Glomerular visceral epithelial cell (primary cell): ENCODE measurements around the gene HIVEP2.

Source experiments
- DNase-seq: peaks from one replicate; pipeline ENCODE4 v3.0.0-alpha.2; 2016; ENCODE audit errors: extremely low spot score

Gene HIVEP2

GRCh38 chr6:142925575-142926110, 19.3 kb downstream of the HIVEP2 start:
- no peak for DNase-seq

GRCh38 chr6:142918339-142919042, 26.5 kb downstream of the HIVEP2 start:
- DNase-seq = no peak

GRCh38 chr6:142916881-142917280, 28.1 kb downstream of the HIVEP2 start:
- DNase-seq = no peak

GRCh38 chr6:142914937-142915697, 29.9 kb downstream of the HIVEP2 start:
- no peak for DNase-seq

GRCh38 chr6:142914369-142914768, 30.6 kb downstream of the HIVEP2 start:
- no peak for DNase-seq

DNA sequence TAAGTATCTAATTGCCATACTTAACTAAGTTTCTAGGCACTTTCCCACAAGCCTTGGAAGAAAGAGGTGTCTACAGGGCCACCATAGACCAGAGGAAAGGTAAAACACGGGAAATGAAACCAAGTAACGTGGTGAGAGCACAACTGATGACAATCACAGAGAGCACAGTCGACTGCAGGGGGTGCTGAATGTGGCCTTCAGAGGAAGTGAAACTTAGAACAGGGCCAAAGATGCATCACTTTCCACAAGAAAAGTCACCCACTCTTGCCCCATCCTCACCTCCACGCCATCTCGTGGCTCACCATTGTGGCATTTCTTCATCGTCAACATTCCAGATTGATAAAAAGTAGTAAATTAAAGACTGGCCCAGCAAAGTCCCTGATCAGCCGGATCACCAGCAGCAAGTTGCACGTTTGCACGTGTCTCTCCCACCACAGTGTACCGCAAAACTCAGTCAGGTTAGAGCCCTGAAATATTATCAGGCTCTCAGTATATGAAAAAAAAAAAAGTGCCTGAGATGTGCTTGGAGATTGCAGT, 31.4 kb downstream of the HIVEP2 start:
- DNase-seq = no peak

DNA sequence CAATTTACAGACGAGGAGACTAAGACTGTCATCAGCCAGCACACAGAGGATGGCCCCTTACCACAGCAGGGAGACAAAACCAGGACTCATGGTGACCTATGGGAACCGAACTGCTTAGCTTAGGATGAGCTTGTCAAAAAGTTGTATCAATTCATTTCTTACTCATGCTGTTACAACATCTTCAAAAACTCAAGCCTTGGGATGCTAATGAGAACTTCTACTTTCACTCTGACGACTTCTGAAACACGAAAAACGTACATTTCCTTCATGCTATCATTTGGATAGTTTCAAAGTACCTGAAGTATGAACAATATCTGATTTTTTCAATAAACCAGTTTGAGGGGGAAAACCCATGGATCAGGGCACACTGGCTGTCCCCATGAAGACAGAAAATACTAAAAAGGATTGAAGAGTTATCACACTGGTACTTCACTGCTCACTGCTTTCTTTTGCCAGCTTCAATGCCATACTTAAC, 31.9 kb downstream of the HIVEP2 start:
- DNase-seq = no peak

DNA sequence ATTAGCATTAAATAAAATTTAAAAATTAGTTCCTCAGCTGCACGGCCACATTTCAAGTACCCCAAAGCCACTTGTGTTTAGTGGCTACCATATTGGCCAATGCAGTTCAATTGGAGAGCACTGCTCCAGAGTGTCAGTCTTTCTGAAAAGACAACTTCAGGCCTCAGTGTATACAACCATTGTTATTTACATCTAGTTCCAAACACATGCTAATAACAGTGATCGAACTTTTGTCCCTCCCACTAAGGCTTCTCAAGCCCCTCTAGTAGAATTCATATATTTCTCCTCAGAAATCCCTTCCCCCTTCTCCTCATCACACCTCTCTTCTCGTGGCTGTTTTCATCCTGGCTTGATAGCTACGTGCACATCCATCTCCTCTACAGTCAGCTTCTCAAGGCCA, 32.9 kb downstream of the HIVEP2 start:
- DNase-seq = no peak

GRCh38 chr6:142911430-142911829, 33.5 kb downstream of the HIVEP2 start:
- no peak for DNase-seq

DNA sequence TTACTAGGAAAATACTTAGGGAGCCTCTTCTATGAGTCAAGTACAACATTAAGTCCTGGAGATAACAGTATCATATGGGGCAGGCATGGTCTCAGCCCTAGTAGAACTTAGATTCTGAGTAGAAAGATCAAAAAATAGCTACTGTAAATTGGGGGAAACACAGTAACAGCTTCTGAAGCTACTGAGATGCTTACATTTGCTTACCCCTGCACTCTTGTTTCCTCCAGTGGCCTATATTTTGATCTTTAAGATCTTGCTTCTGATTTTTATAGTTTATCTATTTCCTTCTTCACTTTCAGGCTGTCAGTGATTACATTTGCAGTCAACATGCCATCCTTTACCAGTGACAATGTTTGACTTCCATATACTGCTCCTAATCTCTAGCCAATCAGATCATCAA, 35.3 kb downstream of the HIVEP2 start:
- DNase-seq = no peak

GRCh38 chr6:142908235-142908634, 36.7 kb downstream of the HIVEP2 start:
- DNase-seq = no peak

DNA sequence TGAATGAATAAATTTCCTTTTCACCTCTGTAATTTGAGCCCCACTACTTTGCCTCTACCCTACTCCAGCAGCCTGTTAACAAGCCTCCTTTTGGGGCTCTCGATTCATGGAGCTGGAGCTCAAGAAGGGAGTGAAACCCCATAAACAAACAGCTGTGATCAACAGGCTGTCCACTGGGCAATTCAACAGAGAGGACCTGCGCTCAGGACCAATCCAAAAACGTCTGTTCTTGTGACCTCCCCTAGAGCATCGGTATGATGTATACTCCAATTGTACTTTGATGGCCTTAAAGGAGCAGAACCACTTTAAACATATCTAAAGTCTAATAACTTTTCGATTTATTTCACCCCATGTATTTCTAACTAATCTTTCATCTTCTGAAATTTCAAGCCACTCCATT, 37.4 kb downstream of the HIVEP2 start:
- no peak for DNase-seq

DNA sequence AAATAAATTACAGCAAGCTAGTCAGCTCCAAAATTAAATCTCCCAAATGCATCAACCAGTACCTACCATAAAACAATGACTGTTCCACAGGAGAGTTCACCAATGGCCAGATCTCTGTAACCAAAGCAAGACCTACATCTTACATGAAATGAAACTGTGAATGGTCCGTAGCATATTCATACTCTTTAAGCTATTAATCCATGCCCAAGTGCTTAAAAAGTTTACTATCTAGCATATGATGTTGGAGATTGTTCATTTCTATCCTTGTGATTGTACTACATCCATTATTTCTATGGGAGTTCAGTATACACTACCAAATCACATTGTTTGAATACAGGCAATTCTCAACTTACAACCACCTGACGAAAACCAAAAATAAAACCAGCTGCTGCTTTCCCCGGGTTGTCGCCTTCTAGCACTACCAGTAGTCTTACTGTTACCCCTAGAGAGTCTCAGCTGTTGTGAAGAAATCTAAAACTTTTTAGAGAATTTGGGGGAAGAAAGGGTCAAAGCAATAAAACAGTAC, 38.0 kb downstream of the HIVEP2 start:
- no peak for DNase-seq

- DNase-seq = peak; percentile 25
These were observed 41.2 kb downstream of the HIVEP2 start for GRCh38 chr6:142903812-142904211.

- DNase-seq = peak; percentile 97
These were observed 42.3 kb downstream of the HIVEP2 start for GRCh38 chr6:142902636-142903053.

DNA sequence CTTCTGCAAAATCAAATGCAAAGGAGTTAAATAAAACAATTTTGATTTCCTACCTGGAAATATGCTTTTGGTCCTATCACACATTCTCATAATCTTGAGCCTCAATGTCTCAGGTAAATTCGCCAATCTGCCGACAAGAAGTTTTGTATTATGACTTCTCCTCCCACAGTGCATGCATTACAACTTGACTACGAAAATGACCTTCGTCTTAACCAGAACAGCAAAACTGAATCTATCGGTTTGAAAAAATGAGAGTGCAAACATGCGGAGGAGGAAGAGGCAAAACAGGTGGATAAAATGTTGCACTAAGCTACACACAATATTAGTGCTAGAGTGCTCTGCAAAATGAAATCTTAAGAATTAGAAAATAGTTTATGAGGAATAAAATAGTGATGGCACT, 43.4 kb downstream of the HIVEP2 start:
- no peak for DNase-seq

DNA sequence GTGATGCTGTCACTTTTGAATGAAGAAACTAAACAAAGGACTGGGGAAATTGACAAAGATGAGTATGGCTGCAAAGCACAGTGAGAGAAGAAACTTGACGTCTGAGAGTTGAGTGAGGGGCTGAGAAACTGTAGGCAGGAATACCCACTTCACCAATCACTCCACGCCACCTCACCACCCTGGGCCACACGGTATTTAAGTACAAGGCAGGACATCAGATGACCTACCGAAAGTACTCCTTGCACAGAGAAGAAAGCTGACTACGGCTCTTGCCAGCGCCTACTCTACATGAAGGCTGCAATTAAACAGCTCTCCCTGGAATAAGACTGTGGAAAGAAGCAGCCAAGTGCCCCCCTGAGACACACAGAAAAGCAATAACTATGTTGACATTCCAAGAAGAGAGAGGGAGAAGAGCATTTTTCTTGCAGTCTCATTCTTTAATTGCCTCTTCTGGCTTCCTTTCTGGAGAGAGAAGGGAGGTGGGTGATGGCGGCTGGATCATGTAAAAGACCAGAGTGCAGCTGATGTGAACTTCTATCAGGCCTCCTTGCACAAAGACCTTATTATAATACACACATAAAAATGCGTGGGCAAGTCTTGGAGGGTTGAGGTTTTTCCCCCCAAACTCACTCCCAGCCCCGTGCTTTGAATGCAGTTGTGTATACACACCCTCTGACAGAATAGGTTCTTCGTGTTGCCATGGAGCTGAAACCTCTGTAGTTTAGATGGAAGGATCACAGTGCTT, 44.6 kb downstream of the HIVEP2 start:
- no peak for DNase-seq

DNA sequence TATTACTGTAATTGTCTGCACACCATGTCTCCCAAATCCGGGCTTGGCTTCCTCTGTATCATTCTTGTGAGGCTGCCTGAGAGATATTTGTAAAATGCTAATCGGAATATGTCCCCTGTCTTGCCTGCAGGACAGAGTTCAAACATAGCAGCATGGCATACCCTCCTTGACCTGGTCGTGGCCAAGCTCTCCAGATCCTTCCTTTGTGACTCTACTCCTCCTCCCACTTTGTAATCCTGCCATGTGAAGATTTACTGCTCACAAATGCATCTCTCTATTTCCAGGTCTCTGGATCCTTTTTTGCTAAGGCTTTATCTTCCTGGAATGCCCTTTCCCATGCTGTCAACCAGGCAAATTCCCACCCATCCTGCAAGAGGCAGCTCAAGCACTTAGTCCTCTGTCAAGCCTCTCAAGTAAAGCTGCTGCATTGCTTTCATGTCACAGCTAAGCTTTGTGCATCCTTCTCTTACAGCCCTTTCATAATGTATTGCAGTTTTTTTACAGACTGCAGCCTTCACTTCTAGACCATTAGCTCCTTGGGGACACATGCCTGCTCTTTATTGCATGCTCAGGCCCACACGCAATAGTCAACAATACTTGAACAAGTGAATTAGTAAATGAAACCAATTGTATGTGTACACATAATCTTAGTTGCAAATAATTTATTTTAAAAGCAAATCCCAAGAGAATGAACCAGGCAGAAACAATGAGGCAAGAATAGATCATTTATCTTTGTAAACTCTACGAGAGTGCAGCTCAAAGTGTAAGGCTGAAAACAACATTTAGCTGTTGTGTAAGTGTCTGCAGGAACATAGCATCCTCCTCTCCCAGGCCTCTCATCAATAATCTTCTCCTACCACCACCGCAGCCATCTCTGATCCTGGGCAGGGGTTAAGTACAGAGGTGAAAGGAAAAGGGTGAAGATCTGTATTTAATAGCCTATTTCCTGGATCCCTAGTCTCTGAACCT, 45.8 kb downstream of the HIVEP2 start:
- DNase-seq = no peak

- no peak for DNase-seq
These were observed 47.3 kb downstream of the HIVEP2 start for GRCh38 chr6:142897659-142898058.

- DNase-seq = no peak
These were observed 48.2 kb downstream of the HIVEP2 start for GRCh38 chr6:142896732-142897131.

- peak; percentile 28 for DNase-seq
These were observed 51.9 kb downstream of the HIVEP2 start for GRCh38 chr6:142893088-142893487.
